ENCODE data around the gene NEUROG3. TPM values are rescaled to one million over a fixed set of nuclear protein-coding genes. Genes with fewer than 3 reads are reported as not detected.

Gene NEUROG3, protein sequence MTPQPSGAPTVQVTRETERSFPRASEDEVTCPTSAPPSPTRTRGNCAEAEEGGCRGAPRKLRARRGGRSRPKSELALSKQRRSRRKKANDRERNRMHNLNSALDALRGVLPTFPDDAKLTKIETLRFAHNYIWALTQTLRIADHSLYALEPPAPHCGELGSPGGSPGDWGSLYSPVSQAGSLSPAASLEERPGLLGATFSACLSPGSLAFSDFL
- total RNA-seq, result not detected

DNA sequence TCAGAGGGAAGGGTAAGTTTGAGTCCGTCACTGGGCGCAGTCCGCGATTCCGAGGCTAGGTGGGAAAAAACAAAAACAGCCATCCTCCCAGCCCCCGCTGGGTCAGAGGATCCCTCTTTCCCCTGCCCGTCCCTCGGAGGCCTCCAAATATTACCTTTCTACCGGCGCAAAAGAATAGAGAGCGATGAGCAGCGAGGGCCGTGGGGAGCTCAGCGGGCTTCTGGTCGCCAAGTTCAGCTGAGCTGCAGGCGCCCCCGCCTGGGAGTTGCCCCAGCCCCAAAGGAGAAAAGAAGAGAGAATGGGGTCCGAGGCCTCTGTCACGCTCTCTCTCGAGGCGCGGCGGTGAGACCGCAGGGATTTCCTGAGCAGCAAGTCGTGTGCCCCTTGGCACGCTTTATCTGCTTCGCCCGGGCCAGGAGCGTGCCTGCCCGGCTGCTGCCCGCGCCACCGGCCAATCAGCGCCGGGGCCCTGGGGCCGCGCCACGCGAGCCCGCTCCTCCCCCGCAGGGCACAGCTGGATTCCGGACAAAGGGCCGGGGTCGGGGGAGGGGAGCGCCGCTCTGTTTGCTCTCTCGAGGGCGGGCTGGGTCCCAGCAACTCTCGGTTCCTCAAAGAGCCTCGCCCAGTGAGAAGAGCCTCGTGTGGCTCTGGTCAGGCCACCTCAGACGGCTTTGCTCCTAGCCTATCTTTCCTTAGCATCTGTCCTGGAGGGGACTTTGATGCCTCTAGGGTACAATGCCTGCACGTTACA, at the start of gene NEUROG3:
NEUROG3 (minus strand) TSS at position 367 of the 751 bp plus-strand sequence. CDS start 379 bp downstream, outside the sequence.
- no peak for DNase-seq

DNA sequence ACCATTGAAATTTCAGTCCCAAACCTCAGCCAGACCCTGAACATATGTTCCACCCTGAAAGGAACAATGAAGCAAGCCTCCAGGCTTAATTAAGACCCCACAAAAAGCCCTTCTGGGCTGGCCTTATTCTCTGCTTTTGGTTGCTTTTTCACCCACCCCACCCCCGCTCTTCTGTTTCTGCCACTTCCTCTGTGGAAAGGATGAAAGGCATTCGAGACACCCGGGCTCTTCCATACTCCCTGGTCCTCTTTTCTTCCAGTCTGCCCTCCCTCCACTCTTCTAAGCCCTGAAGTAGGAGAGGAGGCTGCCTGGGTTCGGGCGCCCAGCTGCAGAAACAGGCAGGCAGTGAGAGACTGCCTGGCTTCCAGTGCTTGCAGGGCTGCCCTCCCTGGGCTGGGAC, 47.4 kb upstream of the NEUROG3 start:
- no peak for DNase-seq

DNA sequence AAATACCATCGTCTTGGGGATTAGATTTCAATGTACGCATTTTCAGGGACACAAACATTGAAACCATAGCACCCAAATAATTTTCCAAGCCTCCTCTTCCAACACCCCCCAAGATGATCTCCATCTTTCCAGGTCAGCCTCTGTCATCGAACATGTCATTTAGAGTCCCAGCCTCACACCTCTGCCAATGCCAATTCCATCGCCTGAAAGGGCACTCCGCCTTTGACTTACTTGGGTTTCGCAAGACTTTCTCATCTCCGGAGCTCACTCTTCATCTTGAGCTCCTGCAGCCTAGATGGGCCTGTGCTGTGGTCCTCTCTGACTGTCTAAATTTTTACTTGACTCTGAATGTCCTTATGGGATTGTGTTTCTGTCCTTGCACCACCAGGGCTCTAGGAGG, 46.4 kb upstream of the NEUROG3 start:
- DNase-seq, result no peak

DNA sequence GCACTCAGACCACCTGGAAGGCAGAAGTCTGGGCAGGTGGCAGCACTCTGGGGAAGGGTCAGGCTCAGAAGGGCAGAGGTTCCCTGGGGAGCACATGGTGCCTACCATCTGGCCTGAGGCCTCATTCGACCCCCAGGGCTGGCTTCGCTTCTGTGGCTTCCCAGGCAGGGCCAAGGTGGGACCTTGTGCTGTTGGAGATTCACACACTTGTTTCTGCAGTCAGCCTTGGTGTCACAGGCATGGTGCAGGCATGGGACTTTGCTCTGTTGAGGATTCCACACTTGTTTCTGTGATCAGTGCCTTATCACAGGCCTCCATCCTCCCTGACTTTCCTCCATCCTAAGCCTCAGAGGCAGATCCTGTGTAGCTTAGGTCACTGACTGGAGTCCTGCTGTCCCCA, 45.5 kb upstream of the NEUROG3 start:
- no peak for DNase-seq

DNA sequence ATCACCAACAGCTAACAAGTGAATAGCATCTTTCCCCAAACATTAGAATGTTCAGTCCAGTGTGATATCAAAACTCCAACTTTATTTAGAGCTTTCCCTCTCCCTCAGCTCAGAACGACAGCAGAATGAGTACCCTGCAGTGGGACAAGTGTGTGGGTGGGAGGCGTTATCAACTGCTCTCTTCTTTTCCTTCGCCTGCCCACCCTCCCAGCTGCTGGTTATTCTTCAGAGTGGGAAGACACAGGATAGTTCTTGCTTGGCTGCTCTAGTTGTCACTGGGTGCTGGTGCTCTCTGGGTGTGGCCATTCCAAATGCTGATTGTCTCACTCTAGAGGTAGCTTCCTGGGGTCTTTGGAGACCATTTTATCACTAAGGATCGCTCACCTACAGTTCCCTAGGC, 43.1 kb upstream of the NEUROG3 start:
- no peak for DNase-seq

DNA sequence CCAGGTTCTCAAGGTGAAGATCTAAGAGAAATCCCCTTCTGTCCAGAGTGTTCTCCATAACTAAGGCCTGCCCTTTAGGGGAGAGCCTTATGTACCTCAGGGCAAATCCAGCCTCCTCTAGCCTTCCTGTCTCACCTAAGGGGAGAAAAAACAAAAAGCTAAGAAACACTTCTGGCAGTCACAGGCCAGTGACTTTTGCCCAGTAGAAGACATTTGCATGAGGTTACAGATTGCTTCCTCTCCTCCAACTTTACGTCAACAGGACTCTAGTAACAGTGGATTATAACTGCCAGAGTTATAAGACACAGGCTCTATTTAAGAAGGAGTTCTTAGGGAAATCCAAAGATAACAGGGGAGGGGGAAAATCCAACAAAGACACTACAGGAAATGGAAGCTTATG, 40.9 kb upstream of the NEUROG3 start:
- DNase-seq, result no peak

DNA sequence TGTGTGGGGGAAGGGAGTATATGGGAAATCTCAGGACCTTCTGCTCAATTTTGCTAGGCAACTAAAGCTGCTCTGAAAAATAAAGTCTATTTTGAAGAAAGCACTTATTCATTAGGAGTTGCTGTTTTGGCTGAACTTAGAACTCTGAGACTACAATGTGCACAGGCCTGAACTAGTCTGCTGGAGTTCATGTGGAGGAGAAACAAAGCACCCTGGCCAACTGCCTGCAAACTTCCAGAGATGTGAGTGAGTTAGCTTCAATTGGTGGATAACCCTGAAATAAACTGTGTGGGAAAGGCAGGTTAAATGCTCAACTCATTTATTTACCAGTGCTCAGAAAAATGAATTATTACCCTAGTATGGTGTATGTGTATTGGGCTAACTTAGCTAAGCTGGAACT, 39.5 kb upstream of the NEUROG3 start:
- no peak for DNase-seq

DNA sequence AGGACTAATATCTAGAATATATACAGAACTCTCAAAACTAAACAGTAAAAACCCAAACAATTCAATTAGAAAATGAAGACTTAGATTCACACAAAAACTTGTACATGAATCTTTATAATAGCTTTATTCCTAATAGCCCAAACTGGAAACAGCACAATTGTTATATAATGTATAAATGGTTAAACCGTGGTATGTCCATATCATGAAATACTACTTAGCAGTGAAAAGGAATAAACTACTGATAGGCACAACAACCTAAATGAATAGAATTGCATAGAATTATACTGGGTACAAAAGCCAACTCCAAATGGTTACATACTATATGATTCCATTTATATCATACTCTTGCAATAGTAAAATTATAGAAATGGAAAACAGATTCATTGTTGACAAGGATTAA, 35.9 kb upstream of the NEUROG3 start:
- DNase-seq, result no peak

DNA sequence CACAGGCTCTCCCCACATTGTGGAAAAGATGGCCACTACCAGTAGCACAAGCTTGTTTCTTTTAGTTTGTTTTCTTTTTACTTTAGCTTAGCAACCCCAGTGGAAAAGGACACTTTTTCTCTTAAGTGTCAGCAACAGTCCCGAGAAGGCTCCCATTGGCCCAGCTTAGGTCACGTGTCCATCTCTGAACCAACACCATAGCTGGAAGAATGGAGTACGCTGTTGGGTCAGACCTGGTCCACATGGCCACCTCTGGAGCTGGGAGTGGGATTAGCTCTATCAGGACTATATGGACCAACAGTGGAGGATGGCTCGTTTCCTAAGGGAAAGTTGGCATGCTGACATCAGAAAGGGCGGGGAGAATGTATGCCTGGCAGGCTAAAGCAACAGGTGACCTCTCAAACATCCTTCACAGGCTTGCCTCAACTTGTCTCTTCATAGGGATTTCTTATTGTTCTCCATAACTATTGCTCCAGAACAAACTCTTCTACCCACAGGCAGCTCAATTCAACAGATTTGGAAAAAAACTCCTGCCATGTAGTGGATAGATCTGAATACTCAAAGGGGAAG, 27.6 kb upstream of the NEUROG3 start:
- DNase-seq, result no peak

DNA sequence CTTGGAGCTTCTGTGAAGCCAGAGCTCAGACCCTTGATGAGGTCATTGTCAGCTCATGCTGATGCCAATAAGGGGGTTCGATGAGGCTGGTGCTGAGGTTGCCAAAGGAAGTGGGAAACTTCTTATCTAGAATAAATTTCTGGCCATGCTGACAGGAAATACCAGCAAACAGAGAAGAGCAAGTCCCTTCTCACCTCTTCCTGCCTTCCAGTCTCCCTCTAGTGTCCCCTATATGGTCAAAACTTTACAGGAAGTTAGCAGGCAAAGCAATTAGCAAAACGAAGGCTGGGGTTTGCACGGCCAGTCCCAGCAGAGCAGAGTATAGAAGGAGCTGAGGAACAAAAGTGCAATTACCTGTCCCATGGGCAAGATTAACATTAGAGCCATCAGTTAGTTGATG, 15.1 kb upstream of the NEUROG3 start:
- no peak for DNase-seq

DNA sequence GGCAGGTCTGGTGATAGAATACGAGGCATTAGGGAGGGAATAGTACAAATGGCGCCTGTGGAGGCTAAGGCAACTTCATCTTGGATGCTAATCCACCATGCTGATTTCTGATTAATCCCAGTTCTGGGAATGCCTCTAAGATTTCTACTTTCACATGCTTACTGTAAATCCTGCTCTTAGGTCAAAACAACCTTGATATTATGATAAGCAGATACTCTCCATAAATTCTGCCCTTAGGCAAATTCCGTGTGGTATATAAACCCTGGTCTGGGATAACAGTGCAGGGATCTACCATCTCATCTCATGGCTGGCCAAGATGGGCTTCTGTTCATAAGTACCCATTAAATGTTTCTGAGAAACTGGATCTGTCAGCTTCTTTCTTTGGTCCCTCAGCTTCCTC, 11.4 kb upstream of the NEUROG3 start:
- no peak for DNase-seq

DNA sequence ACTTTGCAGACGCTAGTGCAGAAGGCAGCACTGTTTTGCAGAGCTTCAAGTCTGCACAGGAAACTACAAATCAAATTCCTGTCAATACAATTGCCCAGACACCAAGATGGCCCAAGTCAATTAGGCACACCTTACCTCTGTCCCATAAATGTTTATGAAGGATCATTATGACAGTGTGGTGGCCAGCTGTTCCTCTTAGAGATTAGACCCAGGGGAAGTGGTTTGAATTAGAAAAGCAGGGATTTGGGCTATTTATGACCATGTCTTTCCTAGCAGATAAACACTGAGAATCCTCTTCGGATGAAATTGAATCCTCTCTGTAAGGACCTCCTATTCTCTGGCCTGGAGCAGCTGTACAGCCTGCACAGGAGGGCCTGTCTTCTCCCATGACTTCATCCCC, 9.9 kb upstream of the NEUROG3 start:
- DNase-seq, result no peak

DNA sequence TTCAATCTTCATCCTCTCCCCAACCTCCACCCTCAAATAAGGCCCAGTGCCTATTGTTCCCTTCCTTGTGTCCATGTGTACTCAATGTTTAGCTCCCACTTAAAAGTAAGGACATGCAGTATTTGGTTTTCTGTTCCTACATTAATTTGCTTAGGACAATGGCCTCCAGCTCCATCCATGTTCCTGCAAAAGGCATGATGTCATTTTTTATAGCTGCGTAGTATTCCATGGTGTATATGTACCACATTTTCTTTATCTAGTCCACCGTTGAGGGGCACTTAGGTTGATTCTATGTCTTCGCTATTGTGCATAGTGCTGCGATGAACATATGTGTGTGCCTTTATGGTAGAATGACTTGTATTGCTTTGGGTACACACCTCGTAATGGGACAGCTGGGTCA, 7.2 kb upstream of the NEUROG3 start:
- no peak for DNase-seq

DNA sequence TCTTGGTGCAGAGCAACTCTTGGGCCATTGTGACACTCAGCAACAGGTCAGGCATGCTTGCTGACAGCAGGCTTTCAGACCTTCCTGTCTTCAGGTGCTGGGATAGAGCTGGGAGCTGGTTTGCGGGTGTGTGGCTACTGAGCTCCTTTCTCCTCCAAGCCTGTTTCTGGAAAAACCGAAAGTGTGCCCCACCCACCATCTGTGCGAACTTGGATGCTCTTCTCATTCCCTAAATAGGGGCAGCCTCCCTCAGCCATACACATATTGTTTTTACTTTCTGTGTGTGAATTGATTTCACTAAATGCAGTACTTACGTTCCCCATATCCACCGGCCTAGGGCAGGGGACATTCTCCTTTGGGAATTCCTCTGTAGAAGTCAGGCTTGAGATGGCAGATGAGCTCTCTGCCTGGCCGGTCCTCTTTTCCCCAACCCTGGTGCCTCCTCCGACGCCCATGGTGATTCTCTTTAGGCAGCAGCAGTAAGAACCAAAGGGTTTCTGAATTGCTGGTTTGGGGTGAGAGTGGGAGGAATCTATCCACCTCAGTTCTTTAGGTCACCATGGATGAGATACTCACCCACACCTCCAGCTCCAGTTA, 6.3 kb upstream of the NEUROG3 start:
- DNase-seq, result no peak

DNA sequence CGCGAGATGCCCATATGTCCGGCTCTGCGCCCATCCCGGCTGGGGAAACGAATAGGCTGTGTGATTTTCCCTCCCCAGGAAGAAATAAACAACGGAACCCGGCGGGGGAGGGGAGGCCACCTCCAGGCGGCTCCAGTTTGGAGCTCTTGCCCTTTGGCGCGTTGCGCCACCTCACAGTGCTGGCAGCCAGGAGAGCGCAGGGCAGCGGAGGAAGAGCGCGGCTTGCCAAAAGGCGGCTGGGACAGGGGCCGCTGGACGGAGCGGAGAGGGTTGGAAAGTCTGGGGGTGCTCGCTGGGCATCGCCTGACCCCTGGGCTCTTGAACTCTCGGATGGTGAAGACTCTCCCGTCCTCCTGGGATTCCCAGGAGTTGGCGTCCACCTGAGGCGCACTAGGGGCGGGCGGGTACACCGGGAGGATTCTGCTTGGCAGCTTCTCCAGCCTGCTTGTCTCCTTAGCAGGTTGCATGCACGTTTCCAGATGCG, 5.3 kb upstream of the NEUROG3 start:
- DNase-seq, result no peak

DNA sequence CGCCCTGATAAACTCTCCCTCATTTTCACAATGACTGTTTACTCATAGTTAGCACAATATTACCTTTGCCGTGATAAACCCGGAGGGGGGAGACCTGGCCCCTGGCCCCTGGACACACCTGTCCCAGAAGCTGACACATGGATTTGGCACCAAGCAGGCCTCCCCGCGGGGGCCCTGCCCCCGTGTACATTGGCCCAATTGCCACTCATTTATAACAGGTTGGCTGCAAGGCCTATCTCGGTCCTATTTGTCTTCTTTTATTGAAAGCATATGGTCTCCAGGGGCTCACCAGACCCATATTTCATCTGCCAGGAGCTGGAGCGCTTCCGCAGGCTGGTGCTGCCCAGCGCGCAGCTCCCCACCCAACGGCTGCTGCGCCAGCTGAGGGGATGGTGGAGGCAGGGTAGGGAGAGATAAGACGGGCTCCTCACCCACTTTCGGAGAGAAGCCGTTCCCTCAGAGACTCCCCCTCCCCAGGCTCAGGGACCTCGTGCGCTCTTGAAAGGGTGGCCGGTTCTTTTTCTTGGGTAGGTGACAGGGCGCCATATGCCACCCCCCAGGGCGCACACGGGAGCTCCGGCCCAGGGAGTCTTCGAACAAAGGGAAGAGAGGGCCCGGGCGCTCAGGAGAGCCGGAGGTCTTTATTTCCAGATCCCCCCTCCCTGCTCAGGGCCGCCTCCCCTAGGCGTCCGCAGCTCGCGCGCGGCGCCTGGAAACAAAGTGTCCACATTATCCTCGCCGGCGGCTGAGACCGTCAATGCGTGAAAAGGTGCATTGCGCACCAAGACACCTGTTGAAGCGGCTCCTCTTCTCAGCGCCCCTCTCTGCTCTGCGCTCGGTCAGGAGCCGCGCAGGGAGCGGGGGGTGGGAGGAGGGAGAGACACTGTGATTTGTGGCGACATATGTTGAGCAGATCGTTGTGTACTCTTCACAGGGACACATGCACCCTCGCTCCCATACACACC, 4.3 kb upstream of the NEUROG3 start:
- no peak for DNase-seq

DNA sequence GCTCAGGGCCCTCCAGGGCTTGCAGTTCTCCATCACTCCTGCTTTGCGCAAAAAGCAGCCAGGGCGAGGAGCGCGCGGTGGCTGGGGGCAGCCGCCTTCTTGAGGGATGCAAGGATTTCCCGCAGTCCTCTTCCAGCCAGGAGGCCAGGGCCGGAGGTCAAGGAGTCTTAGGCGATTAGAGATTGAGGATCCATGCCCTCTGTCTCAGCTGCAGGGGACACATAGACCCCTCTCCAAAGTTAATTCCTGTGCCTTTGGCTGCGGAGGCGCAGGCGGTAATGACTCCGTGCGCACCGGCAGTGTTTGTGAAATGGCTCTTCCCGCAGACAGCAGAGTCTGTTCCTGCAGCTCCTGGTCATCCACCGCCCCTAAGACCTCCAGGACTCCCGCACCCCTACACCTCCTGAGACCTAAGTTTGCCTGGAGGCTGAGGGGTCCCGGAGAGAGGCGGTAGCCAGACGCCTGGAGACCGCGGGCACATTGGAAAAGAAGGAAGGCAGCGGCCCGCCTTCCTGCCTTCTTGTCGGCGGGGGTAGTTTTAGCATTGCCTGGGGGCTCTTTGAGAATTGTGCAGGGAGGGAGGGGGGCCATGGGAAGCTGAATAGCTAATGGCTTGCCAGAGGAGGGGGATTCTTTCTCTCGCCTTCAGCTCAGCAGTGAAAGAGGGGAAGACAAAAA, 3.3 kb upstream of the NEUROG3 start:
- DNase-seq, result no peak

DNA sequence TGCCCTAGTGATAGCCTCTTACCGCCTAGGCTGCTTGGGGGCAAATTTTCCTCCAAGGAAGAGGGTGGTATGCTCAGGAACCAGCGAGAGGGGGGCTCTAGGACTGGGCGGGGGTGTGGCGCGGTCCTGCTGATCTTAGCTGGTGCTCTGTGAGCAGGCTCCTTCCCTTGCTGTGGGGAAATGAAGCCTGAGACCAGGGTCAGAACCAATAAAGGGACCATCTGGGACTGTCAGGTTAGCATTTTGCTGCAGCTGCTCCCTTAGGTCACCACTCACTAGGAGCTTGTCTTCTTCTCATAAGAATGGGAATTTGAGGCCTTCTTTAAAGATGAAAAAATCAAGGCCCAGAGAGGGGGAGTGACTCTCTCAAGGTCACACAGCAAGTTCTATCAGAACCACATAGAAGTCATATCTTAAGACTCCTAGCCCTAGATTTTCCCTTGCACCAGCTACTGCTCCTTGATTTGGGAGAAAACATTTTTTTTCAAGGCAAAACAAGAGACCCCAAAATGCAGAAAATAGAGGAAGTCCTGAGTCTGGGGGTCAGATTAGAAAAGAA, 2.0 kb upstream of the NEUROG3 start:
- DNase-seq, result no peak

DNA sequence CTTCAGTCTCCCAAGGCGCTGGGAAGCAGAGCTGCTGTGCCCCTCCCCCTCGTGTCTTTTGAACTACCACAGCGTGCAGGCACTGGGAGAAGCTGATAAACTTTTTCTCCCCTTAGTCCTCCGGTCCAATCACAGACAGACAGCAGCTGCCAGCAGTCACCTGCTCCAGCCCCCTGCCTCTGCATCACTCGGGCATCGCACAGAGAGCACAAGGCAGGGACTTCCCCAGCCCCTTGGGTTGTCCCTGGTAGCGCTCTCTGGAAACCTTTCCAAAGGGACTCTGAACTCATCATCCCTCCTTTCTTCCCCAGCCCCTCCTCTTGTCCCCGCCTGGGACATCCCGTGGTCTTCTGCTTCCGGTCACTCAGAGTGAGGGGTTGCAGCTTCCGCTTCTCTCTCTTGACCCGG, 1.4 kb upstream of the NEUROG3 start:
- DNase-seq, result no peak

DNA sequence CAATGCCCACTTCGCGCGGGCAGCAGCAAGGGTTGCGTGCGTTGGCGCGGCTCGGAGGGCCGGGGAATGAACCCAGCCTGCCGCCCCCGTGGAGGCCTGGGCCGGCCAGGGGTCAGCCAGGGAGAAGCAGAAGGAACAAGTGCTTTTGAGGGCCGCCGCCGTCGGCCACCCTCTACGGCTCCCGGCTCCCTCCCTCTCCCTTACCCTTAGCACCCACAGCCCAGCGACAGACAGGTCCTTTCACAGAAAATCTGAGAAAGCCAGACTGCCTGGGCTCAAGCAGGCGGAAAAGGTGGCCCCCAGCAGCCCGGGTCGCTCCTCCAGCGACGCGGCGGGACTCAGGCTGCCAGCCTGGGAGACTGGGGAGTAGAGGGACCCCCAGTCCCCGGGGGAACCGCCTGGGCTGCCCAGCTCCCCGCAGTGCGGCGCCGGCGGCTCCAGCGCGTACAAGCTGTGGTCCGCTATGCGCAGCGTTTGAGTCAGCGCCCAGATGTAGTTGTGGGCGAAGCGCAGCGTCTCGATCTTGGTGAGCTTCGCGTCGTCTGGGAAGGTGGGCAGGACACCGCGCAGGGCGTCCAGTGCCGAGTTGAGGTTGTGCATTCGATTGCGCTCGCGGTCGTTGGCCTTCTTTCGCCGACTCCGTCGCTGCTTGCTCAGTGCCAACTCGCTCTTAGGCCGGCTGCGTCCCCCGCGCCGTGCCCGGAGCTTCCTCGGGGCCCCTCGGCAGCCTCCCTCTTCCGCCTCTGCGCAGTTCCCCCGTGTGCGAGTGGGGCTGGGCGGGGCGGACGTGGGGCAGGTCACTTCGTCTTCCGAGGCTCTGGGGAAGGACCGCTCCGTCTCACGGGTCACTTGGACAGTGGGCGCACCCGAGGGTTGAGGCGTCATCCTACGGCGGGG, 815 bp downstream of the NEUROG3 start:
- DNase-seq, result no peak
